ENCODE data around the gene LMOD1.
"Not testable (repeated sequence)": the region's sequence is repeated elsewhere in the genome, so short reads cannot be mapped to it uniquely, and the experiment has no call there.

Gene LMOD1

DNA sequence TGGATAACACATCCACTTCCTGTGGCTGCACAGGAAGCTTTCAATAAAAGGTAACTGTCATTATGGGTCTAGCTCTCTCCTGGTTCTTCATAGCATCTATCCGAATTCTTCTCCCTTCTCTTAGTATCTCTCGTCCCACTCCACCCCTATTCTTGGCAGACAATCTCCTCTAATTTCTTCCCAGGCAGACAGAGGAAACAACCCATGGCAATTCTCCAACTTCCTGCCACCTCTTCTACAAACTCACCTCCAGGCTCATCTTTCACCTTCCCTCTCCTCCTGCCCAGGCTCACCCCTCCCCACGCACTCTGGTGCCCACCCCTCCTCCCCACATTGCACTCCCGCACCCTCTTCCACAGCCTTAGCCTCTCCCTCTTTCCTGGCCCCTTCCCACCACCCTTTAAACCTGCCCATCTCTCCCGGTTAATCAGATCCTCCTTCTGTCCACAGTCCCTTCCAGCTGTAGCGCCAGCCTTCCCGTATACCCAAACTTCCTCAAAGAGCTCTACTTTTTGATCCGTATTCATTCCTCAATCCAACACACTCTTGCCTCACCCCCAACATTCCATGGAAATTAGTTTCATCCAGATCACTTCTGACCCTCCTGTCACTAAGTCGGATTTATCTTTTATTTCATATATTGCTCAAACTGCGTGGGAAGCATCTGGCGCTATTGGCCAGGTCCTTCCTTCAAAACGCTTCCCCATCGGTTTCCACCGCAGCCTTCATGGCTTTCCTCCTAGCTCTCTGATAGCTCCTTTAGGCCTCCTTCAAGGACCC lies 31.7 kb downstream of the LMOD1 start:
- DNase-seq (ENCODE audit: low read depth): no peak

DNA sequence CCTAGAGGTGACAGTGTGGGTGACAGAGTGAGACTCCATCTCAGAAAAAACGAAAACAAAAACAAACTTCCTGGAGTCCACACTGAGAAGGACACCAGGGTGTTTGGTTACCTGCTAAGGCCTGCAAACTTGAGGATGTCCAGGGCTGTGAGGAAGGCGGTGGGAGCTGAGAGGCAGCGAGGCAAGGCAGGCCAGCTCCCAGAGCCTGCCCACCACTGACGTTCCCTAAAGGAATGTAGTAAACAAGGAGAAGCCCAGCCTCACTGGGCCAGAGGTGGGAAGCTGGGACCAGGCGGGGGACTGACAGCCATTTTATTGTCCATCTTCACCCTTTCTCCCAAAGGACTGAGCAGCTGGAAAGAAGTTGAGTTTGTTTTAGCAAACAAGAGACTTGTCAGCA lies 33.5 kb downstream of the LMOD1 start:
- no peak for DNase-seq (ENCODE audit: low read depth)

DNA sequence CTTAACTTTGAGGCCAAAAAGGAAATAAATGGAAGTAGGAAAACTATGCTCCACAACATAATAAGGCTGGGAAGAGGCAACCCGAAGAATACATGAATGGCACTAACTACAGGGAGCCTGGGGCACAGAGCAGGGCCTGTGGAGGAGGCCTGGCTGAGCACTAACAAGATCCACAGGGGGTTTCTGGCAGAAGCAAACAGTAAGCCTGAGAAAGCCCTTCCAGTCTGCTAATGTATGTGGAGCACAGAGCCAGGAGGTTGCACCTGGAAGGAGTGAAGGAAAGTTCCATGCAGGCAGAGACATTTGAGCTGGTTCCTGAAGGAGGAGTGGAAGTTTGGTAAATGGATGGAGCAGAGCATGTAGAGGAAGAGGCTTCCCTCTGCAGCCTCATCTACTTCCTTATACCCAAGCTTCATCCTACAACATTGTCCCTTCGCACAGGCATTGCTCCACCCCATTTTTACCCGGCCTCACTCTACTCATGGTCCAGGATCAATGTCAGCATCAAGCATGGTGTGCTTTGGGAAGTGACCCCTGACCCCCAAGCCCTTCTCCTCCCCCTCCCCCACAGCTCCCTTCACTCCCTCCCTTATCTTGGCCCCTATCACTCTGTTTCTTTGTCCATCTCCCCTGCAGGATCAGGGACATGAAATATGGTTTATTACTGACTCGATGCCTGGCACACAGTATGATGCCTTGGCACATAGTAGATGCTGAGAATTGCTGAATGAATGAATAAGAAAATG lies 34.3 kb downstream of the LMOD1 start:
- DNase-seq (ENCODE audit: low read depth): no peak

DNA sequence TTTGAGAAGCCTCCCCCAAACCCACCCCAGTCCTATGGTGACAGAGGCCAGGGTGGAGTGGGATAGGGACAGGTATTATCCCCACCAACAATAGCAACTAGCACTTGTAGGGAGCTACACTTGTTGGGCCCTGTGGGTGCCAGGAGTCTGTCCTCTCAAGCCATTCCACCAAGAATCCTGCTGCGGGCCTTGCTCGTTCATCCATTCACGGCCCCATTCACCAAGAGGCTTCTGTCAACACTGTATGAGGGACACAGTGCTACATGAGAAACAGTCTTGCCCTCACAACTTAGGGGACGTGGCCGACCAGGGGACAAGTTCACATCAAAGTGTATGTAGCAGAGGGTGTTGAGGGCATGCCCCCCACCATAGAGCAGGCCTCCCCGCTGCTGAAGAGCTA lies 38.7 kb downstream of the LMOD1 start:
- DNase-seq (ENCODE audit: low read depth): no peak

DNA sequence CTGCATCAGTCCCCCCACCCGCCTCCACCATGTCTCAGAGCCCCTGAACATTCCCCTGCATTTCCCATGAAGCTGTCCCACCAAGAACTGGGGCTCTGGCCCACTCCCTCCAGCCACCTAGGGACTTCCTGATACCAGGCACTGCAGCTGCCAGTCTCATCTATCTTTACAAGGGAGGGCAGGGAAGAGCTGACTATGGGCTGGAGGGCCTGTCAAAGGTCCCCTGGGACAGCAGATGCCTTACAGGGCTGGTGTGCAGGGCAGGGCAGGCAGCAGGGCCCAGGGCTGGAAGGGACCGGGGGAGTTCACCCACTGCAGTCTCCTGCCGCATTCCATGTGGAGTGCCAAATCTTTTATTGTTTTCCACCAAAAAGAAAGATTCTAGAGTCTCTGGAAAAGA lies 40.0 kb downstream of the LMOD1 start:
- no peak for DNase-seq (ENCODE audit: low read depth)

DNA sequence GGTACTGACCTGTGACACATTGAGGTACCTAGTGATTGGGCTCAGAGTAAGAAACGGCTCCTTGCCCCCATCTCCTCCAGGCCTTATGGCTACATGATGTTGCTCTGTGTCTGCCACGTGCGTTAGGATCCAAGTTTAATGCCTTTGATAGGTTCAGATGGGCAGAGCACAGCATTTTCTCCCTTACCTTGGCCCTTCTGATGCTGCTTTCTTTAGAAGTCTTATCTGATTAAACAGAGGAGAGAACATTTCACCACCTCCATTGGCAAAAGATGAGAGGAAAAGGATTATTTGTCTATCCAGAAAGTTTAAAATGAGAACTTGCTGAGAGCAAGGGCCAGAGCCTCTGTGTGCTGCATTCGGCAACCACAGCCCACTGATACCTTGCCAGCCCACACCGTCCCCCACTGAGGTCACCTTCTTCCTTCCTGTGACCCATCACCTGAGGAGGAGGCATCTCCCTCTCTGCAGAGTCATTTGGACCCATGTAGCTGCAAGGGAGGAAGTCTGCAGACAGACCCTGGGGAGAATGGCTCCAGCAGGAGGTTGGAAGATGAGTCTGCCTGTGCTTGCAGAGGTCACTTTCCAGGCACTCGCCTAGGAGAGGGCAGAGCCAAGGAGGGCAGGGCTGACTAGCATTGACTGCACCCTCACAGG lies 41.0 kb downstream of the LMOD1 start:
- DNase-seq (ENCODE audit: low read depth): no peak

DNA sequence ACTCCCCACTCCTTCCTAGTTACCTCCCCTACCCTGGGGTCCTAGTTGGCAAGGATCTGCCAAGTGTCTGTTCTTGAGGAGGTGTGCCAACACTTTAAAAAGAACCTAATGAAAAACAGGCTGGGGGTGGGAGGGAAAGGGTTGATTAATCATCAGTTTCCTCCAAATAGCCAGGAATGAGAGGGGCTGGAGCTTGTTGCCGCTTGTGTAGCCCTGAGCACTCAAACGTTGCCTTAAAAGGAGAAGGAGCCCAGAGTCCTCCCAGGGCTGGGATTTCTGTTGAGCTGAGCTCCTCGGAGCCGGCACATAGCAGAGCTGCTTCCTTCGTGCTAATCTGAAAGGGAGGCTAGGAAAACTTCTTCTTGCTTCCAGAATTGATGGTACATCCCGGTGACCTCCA lies 41.8 kb downstream of the LMOD1 start:
- peak; percentile 83 for DNase-seq (ENCODE audit: low read depth)

DNA sequence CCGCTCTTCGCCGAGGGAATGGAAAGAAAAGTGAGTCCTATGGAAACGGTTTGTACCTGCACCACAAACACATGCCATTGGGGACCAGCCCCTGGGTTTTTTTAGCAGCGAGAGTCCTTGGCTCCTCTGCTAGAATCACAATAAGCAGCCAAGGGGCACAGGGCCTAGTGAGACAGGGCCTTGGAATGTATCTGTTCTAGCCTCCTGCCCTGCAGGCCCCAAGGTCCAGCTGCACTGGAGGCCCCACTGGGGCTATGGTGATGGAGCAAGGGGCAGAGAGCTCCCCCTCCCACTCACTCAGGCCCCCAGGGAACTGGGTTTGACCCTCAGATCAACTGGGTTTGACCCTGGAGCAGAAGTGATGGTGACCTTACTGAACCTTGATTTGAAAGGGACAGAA lies 43.2 kb downstream of the LMOD1 start:
- peak; percentile 49 for DNase-seq (ENCODE audit: low read depth)

DNA sequence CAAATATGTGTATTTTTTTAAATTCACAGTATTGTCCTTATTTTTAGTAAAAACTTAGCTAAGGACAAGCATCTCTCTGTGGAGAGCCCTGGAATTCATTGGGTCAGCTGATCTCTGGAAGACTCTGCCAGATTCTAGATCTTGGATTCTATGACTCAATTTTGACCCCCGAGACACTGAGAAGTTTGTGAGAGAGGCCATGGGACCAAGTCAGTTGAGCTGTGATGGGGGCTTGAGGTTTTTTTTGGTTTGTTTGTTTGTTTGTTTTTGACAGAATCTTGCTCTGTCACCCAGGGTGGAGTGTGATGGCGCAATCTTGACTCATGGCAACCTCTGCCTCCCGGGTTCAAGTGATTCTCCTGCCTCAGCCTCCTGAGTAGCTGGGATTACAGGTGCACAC lies 44.1 kb downstream of the LMOD1 start:
- DNase-seq (ENCODE audit: low read depth): peak; percentile 56

DNA sequence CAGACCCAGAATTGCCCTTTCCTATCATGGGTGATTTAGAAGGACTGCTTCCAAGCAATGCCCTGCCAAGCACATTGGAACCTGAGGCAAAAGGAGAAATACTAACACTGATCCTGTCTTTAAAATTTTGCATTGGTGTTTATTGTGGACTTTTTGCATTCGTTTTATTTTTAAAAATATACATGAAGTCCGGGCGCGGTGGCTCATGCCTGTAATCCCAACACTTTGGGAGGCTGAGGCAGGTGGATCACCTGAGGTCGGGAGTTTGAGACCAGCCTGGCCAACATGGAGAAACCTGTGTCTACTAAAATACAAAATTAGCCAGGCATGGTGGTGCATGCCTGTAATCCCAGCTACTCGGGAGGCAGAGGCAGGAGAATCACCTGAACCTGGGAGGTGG lies 45.3 kb downstream of the LMOD1 start:
- DNase-seq (ENCODE audit: low read depth): not testable (repeated sequence)

DNA sequence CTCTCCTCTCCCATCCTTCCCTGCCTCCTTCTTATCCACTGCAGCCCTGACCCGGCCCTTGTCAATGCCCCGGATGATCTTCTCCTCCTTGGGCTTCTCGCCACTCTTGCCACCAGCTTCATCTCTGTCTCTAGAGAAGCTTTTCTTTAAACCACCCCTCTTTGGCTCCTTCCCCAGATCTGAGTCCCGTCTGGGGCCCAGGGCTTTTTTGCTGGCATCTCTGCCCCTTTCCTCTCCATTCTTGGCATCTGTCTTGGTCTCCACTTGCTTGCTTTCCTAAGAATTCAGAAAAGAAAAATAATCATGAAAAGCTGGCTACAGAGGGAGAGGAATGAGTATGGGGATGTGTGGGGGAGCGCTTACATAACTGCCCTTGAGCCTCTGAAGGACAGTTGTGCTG lies 45.9 kb downstream of the LMOD1 start:
- DNase-seq (ENCODE audit: low read depth): no peak

DNA sequence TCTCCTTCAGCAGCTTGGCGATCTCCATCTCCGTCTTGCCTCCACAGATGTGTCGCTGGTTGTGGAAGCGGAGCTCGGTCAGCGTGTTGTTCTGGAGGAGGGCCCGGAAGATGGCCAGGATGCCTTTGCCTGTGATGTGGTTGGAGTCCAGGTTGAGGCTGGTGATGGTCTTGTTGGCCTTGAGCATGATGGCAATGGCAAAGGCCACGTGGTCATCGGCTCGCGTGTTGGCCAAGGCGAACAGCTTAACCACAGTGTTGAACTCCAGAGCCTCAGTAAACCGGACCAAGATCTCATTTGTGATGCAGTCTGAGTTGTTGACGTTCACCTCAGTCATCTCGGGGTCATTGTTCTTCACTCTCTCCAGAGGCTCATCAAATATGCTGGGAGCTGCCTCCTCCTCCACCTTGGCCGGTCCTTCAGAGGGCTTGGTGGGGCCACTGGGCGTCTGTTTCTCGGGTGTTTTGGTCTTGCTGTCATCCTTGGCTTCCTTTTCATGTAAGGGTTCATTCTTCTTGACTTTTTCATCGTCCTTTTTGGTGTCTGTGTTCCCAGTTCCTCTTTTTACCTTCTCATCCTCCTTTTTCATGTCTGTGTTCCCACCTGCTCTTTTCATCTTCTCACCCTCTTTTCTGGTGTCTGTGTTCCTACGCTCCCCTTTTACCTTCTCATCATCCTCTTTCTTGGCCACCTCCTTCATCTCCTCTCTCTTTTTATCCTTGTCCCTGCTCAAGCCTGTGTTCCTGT lies 46.5 kb downstream of the LMOD1 start:
- DNase-seq (ENCODE audit: low read depth): no peak

DNA sequence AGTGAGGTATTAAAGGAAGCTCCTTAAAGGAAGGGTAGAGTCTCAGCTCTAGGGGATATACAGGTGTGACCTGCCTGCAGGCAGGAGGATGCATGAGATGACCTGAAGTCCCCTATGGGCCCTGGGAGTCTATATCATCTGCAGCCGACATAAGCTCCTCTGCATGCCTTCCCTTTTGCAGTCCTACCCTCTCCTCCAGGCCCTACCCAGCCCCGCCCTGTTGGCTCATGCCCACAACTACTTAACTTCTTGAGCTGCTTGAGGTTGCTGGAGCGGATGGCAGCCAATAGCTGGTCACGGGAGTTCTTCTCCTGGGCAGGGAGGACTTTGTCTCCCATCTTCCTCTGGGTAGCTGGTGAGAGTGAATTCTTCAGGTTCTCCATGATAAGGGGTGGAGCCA lies 47.4 kb downstream of the LMOD1 start:
- DNase-seq (ENCODE audit: low read depth): no peak

DNA sequence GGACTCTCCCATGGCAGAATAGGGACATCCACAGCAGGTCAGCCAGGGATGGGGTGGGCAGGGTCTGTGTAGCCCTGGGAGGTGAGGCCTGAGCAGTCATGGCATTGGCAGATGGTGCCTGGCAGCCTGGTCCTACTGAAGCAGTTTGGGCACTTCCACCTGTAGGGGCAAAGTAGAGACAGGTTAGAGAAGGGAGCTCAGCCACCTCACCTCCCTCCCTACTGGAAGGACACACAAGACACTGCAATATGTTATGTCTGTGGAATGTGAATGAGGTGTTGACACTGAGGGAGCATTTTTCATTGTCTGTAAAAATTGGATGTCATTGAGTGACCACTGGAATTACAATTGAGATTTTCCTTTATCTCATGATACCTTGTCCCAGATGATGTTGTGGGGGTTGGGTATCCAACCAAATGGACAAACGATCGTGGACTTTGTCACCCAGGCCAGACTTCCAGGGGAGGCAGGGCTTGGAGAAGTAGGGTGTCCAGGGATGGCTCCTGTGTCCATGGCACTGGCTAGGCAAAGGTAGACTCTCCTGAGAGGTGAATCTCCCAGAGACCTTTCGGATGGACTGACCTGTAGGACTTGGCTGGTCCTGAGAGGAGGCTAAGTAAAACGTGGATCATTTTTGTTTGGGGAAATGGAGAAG lies 48.0 kb downstream of the LMOD1 start:
- no peak for DNase-seq (ENCODE audit: low read depth)

DNA sequence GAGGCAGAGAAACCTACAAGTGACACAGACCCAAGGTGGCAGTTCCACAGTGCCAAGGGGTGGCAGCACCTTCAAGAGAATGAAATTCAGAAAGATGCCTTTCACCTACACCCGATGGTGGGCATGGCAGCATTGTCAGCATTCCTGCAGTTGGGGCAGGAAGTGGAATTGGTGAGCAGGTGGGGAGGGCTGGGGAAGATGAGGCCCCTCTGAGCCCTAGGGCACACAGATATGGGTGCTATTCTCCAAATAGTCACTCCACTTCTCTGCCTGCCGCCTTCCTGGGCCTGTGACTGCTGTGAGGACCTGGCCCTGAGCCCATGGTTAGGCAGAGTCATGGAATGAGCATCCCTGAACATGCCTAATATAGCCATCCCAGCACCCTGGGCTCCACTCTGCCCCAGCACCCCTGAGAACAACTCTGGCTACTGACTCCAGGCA lies 49.4 kb downstream of the LMOD1 start:
- peak; percentile 50 for DNase-seq (ENCODE audit: low read depth)

DNA sequence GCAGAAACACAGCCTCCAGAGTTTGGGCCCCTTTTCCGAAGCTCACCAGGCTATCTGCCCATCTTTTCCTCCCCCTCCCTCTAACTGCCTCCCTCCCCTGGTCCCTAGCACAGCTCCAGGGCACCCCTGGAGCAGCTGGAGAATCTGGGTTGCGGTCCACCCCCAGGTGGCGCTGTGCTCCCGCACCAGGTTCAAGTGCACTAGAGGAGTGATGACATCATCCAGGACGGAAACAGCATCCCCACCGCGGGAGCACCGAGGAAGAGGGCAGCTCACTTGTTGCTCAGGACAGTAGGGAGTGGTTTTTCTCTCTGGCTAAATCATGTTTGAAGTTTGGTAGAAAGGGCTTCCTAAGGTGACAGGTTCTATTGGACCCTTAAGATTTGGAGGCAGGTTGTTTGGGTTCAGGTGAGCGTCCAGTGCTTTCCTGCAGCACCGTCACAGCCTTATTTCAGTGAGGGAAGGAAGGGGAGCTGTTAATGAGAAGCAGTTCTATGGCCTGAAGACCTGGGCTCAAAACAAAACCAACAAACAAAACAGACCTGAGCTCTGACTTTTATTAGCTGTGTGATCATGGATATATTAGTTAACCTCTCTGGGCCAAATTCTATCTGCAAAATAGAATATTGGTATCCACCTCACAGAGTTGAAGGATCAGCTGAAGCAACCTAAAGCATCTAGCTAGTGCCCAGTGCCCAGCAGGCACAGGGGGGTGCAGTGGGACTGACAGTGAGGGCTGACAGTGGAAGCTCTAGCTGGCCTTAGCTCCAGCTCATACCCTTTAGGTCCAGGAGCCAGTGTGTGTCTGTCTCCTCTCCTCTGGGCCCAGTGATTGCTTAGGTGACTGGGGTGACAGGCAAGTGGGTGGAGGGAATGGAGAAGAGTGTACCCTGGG lies 50.2 kb downstream of the LMOD1 start:
- peak; percentile 76 for DNase-seq (ENCODE audit: low read depth)

DNA sequence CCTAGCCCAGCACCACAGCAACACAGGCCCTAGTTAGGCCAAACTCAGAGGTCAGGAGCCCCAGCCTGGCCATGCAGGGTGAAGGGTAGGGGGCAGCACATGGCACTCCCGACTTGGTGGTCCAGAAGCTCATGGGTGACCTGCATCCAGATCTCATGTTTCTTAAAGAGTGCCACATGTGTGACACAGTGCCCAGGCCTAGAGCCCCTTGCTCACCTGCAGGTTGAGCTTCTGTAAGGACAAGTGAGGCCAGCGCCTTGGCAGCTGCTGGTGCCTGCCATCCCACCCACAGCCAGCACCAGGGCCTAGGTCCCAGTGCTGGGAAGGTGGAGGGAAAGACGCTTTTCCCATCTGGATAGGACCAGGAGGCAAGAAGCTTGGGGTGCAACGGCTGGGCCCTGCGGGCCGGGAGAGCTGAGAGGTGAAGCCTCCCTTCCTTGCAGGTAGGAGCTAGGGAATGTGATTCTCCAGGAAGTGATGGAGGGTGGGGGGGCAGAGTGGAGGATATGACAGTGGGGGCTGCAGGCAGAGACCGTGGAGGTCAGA lies 51.2 kb downstream of the LMOD1 start:
- DNase-seq (ENCODE audit: low read depth): no peak

DNA sequence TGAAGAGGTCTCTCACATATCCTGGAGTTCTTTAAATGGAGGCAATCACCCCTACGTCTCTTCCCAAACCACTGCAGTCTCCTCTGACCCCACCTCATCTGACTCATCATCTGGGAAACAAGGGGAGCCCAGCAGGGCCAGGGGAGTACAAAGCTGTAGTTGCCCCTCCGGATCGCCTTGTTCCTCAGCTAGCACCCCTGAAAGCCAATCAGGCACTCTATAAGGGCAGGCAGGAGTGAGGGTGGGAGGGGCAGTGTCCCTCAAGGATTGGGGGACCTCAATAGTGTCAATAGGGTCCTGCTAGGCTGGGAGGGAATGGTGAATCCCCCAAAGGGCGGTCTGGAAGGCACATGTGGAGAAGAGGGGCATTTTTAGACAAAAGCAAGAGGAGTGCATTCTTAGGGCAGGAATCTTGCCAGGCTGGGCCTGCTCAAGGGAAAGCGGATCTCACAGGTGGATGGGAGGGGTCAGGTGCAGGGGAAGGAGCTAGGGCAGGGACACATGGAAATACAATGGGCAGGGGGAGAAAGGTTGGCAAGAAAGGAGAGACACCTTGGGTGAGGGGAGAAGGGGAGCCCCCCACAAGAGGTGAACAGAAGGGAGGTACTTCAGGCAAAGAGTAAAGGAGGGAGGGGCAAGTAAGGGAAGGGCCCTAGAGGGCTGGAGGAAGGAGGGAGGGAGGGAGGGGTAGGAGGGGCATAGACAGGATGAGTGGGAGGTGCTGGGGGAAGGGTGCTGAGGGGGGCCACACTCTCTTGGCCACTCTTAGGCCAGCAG lies 51.8 kb downstream of the LMOD1 start:
- DNase-seq (ENCODE audit: low read depth): no peak

DNA sequence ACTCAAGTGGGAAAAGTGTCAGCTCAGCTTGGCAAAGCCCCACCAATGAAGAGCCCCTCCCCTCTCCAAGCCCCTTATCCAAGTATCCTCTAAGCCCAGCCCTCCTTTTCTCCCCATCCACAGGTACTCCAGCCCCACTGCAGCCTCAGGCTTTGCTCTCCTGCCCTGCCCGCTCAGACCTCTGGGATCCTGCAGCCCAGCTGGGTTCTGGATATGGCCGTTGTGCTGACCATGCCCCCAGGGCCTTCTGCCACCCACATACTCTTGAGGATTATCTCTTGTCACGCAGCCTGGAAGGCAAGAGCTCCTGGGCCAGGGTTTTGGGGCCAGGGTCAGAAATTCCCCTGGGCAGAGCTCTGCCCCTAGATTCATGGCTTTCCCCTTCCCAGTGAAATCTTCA lies 52.9 kb downstream of the LMOD1 start:
- no peak for DNase-seq (ENCODE audit: low read depth)

DNA sequence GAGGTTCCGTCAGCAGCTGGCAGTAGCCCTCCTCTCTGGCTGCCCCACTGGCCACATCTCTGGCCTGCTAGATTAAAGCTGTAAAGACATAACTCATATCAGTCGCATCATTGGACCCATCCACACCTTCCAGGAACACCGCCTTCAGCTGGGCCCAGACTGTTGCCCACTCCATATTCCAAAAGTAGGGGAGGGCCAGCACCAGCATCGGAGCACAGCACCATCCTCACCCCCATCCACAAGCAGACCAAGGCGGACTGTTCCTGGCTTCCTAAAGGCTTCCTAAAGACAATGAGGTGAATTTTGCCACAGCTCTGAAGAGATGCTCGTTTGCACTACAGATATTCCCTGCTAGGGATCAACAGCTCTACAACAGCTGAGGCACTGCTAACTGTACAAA lies 54.1 kb downstream of the LMOD1 start:
- no peak for DNase-seq (ENCODE audit: low read depth)
